PFSK-1 (cell line): ENCODE results near the gene GPR3.

Experiments used
- FOXP2 ChIP-seq: optimal IDR thresholded peaks from 2 replicates; pipeline ENCODE3; 2011; ENCODE audit warnings: borderline replicate concordance, control low read depth, inconsistent platforms; ENCODE audit not compliant: insufficient read depth; ENCODE audit errors: extremely low read length, extremely low read depth
- POLR2AphosphoS5 ChIP-seq: IDR thresholded peaks from 2 replicates; pipeline ENCODE4 v1.6.1; 2012; ENCODE audit warnings: low read depth, mild to moderate bottlenecking, control low read depth, low read length, moderate library complexity
- REST ChIP-seq, 2 experiments: IDR thresholded peaks; 2 replicates each; pipeline versions ENCODE4 v1.6.1 to v1.8.0; 2011 to 2012; ENCODE audit warnings: low read depth in 2 of 2, low read length in 2 of 2, control low read depth in 1 of 2, inconsistent platforms in 1 of 2, mild to moderate bottlenecking in 1 of 2, moderate library complexity in 1 of 2; ENCODE audit not compliant: insufficient read depth in 1 of 2
- SIN3A ChIP-seq: IDR thresholded peaks from 2 replicates; pipeline ENCODE4 v1.6.1; 2012; ENCODE audit warnings: mild to moderate bottlenecking, low read length, moderate library complexity, borderline replicate concordance; ENCODE audit not compliant: insufficient read depth
- TAF1 ChIP-seq: IDR thresholded peaks from 2 replicates; pipeline ENCODE4 v1.6.1; 2012; ENCODE audit warnings: low read length, control low read depth, borderline replicate concordance; ENCODE audit not compliant: insufficient read depth

GRCh38 chr1:27361044-27361402 is 31.4 kb upstream of the GPR3 start:
- no peak for TF ChIP-seq TAF1
- TF ChIP-seq POLR2AphosphoS5, result no peak
- TF ChIP-seq FOXP2, result no peak
- no peak for TF ChIP-seq REST (IDR thresholded peaks at IDR 0.05; ENCODE audit: insufficient read depth in 1 of 2, low read depth in 2 of 2, low read length in 2 of 2)
- TF ChIP-seq SIN3A, result no peak
